K562 (cell line): ENCODE measurements around the gene EGR2. TPM values are rescaled to one million over a fixed set of nuclear protein-coding genes. Genes with fewer than 3 reads are reported as not detected.

Experiments used
- ARID2 ChIP-seq: fragments of 450-650 bp; IDR thresholded peaks from 2 replicates; pipeline ENCODE4 v1.6.1; 2017; ENCODE audit warnings: antibody characterized with exemption, mild to moderate bottlenecking
- E2F3 ChIP-seq: fragments of 250-450 bp; sonication (Bioruptor Pico); IDR thresholded peaks from 2 replicates; pipeline ENCODE4 v1.4.0; 2020; ENCODE audit warnings: mild to moderate bottlenecking
- EP300 ChIP-seq: IDR thresholded peaks from 2 replicates; pipeline ENCODE4 v1.6.1; 2012; ENCODE audit warnings: low read length, improper control_type of control experiment
- FOXJ3 ChIP-seq: sonication (generic); formaldehyde crosslinking; IDR thresholded peaks from 2 replicates; pipeline ENCODE4 v1.4.0; 2020; ENCODE audit warnings: mild to moderate bottlenecking, missing genetic modification reagents
- HCFC1 ChIP-seq: IDR thresholded peaks from 2 replicates; pipeline ENCODE4 v1.6.1; 2012; ENCODE audit warnings: low read depth, low read length, improper control_type of control experiment
- KDM4B ChIP-seq, 2 experiments: fragments of 450-650 bp in 1 of 2; sonication (generic) in 1 of 2; IDR thresholded peaks; 2 replicates each; pipeline ENCODE4 v1.6.1; 2016 to 2017; ENCODE audit warnings: borderline replicate concordance in 2 of 2, antibody characterized with exemption in 1 of 2, low read depth in 1 of 2, mild to moderate bottlenecking in 1 of 2
- MCM3 ChIP-seq: fragments of 450-650 bp; IDR thresholded peaks from 2 replicates; pipeline ENCODE4 v1.6.1; 2016
- MGA ChIP-seq: fragments of 450-650 bp; IDR thresholded peaks from 2 replicates; pipeline ENCODE4 v1.6.1; 2016; ENCODE audit warnings: mild to moderate bottlenecking, moderate library complexity
- SRSF9 ChIP-seq: fragments of 200-400 bp; formaldehyde crosslinking; IDR thresholded peaks from 2 replicates; pipeline ENCODE4 v1.6.1; 2017; ENCODE audit warnings: low read depth, low read length, borderline replicate concordance
- TAL1 ChIP-seq: fragments of 450-650 bp; IDR thresholded peaks from 2 replicates; pipeline ENCODE4 v1.6.1; 2016; ENCODE audit warnings: mild to moderate bottlenecking
- ZFP36 ChIP-seq: fragments of 150-350 bp; IDR thresholded peaks from 2 replicates; pipeline ENCODE4 v1.6.1; 2018; ENCODE audit warnings: low read length, low read depth; ENCODE audit not compliant: partially characterized antibody
- ZNF592 ChIP-seq: fragments of 450-650 bp; IDR thresholded peaks from 2 replicates; pipeline ENCODE4 v1.6.1; 2017; ENCODE audit warnings: antibody characterized with exemption, mild to moderate bottlenecking
- polyA plus RNA-seq, 8 experiments: library from polyadenylated mRNA; depleted of rRNA in 4 of 8; stranded (reverse) in 5 of 8; unstranded in 3 of 8; fragments of >200 nt; fragmentation: Nextera tagmentation in 2 of 8; fragmentation: Illumina TruSeq in 1 of 8; extraction: Ambion mirVana in 2 of 8; extraction: Trizol in 1 of 8; gene quantifications; 2 replicates each; pipeline versions ENCODE4 v1.2.1 to v1.2.3, GENCODE V29; 2011 to 2014; ENCODE audit warnings: inconsistent platforms in 1 of 8, missing spikeins in 1 of 8
- total RNA-seq, 7 experiments: library from RNA; depleted of rRNA in 6 of 7; stranded (reverse); fragments of >200 nt in 6 of 7; fragmentation: Illumina TruSeq in 2 of 7; extraction: Trizol in 2 of 7; gene quantifications; 2 replicates each; pipeline versions ENCODE4 v1.2.1 to v1.2.3, GENCODE V29; 2011 to 2021; ENCODE audit warnings: low replicate concordance in 1 of 7

EGR2 gene
- total and polyA plus RNA-seq, 9 of the 15 experiments (the other 6 are each of a cell fraction or from before 2014, with no cell fraction given), result 0.08 to 0.18 (median 0.12) TPM; not detected in 4

GRCh38 chr10:62804356-62805230 is 11.6 kb downstream of the EGR2 start, which contains the start of gene ADO (continued):
- TF ChIP-seq ZNF592 (peak; percentile 86), MGA (peak; percentile 48), SRSF9 (no peak), E2F3 (CRISPR knock-in tag) (0 out of 2 replicates have a peak, but pooled peaks have one; percentile 58), KDM4B (IDR thresholded peaks at IDR 0.05; ENCODE audit: borderline replicate concordance in 2 of 2, low read depth in 1 of 2) (peak in 1 of 2 experiments; percentile 58; a peak in 1 of 4 replicates), ARID2 (no peak), FOXJ3 (CRISPR knock-in tag) (no peak), ZFP36 (no peak), HCFC1 (peak; percentile 93), EP300 (no peak), TAL1 (no peak), MCM3 (no peak)
